Epithelial cell of prostate (primary cell): ENCODE results near the gene SRGAP1.
"Not testable (repeated sequence)": the region's sequence is repeated elsewhere in the genome, so short reads cannot be mapped to it uniquely, and the experiment has no call there.

Source experiments
- DNase-seq: peaks from one replicate; pipeline ENCODE4 v3.0.0-alpha.2; 2011; ENCODE audit warnings: low read depth, low spot score
- H3K27ac ChIP-seq: fragments of 450-650 bp; 2 replicates; pipeline ENCODE4 v1.5.1; 2017; ENCODE audit warnings: mild to moderate bottlenecking

Gene SRGAP1

DNA sequence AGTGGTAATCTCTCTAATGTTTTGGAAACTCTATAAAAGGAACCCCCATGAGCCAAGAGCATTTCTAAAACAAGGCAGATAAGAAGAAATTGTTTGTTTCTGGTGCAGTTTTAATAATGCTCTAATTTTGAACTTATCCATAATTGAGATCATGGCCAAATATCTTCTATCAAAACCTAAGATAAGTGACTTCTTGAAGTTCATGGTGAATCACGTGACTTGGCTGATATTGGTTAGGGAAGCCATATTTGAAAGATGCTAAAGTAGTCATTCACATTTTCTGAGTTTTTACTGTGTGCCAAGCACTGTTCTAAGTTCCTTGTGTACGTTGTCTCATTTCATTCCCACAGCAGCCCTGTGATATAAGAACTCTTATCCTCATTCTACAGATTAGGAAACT is 219.7 kb downstream of the SRGAP1 start:
- H3K27ac ChIP-seq, result no peak overlapping the region
- no peak for DNase-seq

- DNase-seq, result no peak
- H3K27ac ChIP-seq, result no peak overlapping the region
These were observed 220.2 kb downstream of the SRGAP1 start for GRCh38 chr12:64064706-64065105.

DNA sequence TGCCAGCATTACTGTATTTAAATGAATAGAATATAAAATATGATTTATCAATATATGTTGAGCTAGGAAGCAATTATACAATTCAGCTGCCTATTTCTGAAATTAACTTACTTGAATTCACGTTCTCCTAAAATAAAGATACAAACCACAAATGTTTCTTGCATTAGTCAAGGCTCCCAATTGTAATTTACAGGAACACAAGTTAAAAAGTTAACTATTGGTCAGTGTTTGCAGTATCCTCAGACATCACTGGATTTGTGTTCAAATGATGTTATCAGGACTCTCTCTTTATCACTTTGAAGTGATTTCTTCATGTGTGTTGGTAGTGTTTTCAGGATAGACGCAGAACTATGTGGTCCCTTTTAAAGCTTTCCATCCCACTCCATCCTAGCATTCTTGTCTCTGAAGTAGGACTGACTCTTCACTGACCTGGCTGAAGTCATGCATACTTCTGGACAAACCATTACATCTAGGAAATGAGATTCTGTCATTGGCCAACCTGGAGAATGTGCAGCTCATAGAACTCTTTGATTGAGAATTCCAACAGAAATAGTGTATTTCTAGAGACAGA is 221.5 kb downstream of the SRGAP1 start:
- DNase-seq, result no peak
- H3K27ac ChIP-seq, result no peak overlapping the region

DNA sequence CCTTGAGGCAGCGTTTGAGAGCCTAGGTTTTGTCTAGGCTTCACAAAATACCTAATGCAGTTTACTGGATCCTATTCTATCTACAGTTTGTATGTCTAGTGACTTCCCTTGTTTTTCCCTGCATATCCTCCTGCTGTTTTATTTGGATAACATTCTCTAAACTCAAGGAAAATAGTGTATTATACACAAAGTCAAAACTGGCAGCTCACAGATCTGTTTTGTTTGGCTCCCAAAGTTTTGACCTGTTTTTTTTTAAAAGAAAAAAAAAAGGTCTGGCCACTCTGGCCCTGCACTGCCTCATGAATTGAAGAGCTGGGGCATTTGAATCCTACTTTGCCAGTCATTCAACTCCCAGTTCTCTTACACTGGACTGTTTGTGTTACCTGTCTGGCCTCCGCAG is 222.3 kb downstream of the SRGAP1 start:
- no peak overlapping the region for H3K27ac ChIP-seq
- no peak for DNase-seq

DNA sequence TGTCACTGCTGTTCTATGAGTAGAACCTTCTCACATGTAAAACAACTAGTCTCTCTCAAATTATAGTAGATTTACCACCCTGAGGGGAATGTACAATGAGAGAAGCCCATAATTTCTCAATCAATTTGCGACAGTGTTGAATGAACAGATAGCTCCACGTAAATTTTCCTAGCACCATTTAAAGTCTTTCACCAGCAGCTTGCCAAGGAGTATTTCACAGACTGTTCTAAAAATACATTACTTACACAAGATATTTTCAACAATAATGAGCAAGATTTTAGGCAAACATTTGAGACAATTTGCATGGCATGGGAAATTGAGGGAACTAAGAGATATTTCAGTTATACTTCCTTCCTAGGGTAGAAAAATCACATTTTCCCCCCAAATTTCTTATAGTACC is 226.0 kb downstream of the SRGAP1 start:
- no peak overlapping the region for H3K27ac ChIP-seq
- DNase-seq, result no peak

DNA sequence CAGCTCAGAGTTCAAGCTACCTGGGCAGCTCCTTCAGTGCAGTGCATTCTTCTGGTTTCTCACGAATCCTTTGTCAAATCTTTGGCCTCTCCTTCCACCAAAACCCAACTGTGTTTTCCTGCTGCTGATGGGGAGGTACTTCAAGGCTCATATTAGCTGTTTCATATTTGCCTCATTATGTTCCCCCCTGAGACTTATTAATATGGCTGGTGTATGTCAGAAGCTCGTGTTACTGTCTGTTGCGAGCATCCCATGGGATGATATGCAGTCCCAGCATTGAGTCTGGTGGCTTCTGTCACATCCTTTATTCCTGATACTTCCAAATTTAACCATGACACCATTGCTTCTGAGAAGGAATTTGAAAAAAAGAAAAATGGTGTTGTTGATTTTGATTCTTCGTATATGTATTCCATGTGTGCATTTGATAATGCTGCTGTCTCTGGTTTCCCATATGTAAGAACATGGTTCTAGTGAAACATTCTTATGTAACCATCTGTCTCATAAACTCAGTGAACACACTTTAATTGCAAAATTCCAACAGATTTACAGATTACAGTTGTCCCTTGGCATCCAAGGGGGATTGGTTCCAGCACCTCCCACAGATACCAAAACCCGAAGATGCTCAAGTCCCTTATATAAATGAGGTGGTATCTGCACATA is 228.5 kb downstream of the SRGAP1 start:
- DNase-seq, result no peak
- H3K27ac ChIP-seq, result no peak overlapping the region

GRCh38 chr12:64076565-64076964 is 232.1 kb downstream of the SRGAP1 start:
- not testable (repeated sequence) for DNase-seq
- H3K27ac ChIP-seq, result peak overlapping the region; percentile 9

DNA sequence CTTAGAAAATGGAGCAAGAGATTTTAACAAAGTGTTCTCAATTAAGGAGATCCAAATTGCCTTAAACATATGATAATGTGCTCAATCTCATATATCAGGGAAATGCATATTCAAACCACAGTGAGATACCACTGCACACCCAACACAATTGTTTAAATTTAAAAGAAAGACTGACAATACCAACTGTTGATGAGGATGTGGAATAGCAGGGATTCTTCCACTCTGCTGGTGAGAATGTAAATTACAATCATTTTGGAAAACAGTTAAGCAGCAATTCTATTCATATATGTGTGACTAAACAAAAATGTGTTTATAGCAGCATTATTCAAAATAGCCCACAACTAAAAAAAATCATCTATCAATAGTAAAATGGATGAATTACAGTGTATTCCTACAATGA is 233.4 kb downstream of the SRGAP1 start:
- DNase-seq, result no peak
- no peak overlapping the region for H3K27ac ChIP-seq

GRCh38 chr12:64080319-64081007 is 236.0 kb downstream of the SRGAP1 start:
- H3K27ac ChIP-seq, result peak overlapping the region; percentile 80
- DNase-seq, result peak; percentile 63

GRCh38 chr12:64081008-64081404 is 236.5 kb downstream of the SRGAP1 start:
- no peak for DNase-seq
- peak overlapping the region; percentile 80 for H3K27ac ChIP-seq

DNA sequence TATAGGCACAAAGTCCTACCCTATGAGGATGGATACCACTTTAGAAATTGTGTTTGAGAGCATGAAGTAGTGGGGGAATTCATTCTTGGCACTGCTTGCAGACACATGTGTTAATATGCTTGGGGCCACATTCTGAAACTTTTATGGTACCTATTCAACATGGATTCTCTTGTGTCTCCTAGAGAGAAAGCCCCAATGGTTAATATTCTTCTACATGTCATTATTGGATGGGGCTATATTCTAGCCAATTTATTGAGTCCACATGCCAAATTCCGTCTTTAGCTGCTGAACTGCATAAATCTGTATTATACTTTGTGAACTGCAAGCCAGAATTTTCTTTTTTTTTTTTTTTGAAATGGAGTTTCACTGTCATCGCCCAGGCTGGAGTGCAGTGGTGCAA is 237.6 kb downstream of the SRGAP1 start:
- H3K27ac ChIP-seq, result peak overlapping the region; percentile 80
- DNase-seq, result no peak

- no peak for DNase-seq
- H3K27ac ChIP-seq, result peak overlapping the region; percentile 80
These were observed 238.4 kb downstream of the SRGAP1 start for GRCh38 chr12:64082866-64083268.

DNA sequence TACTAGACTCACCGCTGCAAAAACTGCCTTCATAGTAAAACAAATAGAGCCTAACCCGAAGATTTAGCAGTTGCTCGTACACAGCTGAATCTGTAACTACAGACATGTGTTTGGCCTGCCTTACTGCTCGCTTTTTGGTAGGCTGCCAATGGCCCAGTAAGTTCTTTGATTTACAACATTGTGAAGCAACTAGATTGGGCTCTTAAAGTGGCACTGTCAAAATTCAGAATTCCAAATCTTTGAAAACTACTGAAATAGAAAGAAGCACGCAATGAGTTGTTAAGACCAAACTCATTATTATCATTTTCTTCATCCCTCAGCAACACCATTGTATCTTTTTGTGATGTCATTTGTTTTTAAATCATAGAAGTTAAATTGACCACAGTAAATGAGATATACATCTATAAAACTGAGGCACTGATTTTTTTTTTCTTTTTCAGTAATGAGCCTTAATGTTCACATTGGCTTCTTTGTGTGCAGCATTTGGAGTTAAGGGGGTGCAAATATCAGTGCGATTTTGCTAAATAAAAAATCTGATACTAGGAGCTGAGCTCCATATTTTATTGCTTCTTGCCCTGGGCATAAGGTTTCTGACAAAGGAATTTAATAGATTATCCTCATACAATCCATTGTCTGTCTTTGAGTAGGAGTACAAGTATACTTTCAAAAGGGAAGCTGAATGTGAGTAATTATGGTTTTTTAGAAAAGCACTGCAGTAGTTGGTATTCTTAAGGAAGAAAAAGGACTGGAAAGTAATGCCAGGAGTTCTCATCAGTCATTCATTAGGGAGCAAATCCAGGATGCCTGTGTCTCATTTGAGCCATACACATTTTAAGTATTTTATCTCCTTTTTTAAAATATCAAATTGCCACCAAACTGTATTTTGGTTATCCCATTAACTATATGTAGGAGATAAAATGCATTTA is 239.0 kb downstream of the SRGAP1 start:
- H3K27ac ChIP-seq, result peak overlapping the region; percentile 80
- peak; percentile 44 for DNase-seq

DNA sequence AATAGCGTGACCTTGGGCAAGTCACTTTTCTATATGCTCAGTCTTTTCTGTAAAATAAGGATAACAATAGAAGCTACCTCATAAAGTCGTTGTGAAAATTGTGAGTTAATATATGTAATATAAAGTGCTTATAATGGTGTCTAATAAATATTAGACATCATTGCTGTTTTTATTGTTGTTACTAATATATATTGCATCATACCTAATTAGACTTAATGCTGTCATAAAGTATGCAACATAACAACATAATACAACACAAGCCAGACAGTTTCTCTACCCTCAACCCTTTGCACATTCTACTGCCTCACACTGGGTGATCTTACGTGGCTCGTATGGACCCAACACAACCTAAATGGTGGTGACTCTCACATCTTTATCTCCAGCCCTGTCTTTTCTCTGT is 240.7 kb downstream of the SRGAP1 start:
- DNase-seq, result no peak
- H3K27ac ChIP-seq, result peak overlapping the region; percentile 94

- peak overlapping the region; percentile 94 for H3K27ac ChIP-seq
- DNase-seq, result no peak
These were observed 241.5 kb downstream of the SRGAP1 start for GRCh38 chr12:64085996-64086395.

DNA sequence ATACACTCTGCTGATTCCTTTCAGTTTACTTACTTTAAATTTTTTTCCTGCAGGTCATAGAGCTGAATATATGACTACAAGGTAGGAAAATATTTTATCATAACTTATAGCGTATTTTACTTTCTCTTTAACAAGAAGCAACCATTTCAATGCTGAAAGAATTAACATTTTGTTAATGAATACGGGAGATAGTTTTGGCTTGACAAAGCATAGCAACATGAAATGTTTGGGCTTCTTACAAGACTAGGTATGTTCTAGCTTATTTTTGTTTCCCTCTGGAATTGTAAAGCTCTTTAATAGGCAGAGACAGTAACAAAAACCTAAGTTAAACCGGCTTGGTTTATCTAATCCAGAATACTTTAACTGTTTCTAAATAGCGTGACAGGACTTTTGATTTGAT is 242.4 kb downstream of the SRGAP1 start:
- peak overlapping the region; percentile 94 for H3K27ac ChIP-seq

GRCh38 chr12:64087761-64088160 is 243.3 kb downstream of the SRGAP1 start:
- peak overlapping the region; percentile 94 for H3K27ac ChIP-seq
- DNase-seq, result no peak

More for the DNA sequence above, 242.4 kb downstream of the SRGAP1 start:
- no peak for DNase-seq

DNA sequence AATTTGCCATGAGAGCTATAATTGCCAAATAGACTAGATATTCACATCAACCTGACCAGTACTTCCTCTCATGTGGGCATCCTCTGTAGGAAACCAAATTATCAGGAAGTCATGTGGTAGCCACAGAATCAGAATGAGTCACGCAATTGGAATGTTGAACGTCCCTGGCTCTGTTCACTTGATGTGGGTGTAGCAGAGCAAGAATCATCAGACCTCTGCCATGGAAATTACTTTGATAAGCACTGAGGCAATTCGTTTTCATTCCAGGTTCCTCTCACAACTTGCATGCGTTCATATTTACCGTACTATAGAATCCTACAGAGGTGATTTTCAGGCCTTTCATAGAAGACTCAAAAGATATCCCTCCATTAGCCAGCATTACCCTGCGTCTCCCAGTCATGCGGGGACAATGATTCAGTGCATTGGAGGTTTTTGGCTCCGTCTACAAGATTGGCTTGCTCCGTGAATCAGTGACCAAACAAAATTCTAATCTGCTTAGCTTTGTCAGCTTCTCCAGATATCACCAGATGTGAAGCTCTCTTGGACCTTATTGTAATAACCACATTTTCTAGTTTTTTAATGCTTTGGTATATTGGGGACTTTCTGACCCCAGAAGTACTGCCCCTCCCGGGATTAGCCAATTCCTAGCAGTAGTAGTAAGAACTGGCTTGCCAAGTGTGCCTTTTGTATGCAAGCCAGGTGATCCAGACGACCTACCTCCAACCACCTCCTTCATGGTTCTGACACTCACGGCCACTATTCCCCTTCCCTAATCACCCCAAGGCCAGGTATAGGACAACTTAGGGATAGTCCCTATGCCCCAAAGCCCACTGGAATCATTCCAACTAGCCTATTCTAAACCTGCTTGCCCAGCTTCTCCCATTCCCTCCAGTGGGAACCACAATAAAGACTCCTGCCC is 244.2 kb downstream of the SRGAP1 start:
- peak; percentile 61 for DNase-seq
- peak overlapping the region; percentile 94 for H3K27ac ChIP-seq

DNA sequence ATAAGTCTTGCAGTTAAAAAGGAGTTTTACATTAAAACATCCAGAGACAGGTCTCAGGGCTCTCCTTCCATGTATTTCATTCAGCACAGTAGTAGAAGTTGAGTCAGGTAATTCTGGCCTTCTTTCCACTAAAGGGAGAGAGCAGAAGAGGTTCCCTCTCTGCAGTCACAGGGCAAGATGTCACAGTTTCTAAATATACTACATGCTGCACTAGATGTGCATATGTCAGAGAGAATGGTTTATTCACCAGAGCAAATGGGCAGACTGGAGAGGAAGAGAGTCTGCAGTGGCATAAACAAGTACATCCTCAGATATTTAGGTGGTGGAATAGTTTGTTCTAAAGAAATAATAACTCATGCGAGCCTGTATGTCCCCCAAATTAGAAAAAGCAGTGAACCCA is 245.5 kb downstream of the SRGAP1 start:
- peak overlapping the region; percentile 94 for H3K27ac ChIP-seq
- DNase-seq, result no peak

DNA sequence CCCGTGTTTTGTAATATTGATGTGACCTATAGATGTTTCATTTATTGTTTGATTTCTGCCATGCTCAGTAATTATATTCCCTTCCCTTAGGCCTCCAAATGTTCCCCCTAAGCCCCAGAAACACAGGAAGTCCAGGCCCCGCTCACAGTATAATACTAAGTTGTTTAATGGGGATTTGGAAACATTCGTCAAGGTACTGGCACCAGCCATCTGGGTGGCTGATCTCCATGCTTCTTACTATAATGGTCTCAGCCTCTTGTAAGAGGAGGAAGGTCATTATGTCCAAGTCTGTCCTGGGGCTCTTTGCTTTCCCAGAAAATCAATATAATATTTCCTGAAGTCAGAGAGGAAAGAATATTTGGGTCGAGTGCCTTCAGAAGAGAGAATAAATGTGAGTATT is 246.7 kb downstream of the SRGAP1 start:
- no peak overlapping the region for H3K27ac ChIP-seq
- no peak for DNase-seq
